MV-4-11 (cell line): ENCODE data around the gene MCRIP1.

Experiments
- DNase-seq: peaks from one replicate; lab custom pipeline; 2025; lab: John Stamatoyannopoulos, UW

MCRIP1 gene

GRCh38 chr17:81833160-81833920 lies at the start of gene MCRIP1:
Gene MCRIP1 (minus strand): TSS chr17:81833291. CDS start chr17:81824506, 8,785 bp downstream.
- DNase-seq = peak; percentile 86

- DNase-seq = no peak
Observed at GRCh38 chr17:81879121-81879520, 46.0 kb upstream of the MCRIP1 start.

- DNase-seq = no peak
Observed at GRCh38 chr17:81878294-81878693, 45.2 kb upstream of the MCRIP1 start.

GRCh38 chr17:81877569-81877968 lies 44.5 kb upstream of the MCRIP1 start:
- DNase-seq = no peak

GRCh38 chr17:81871387-81872230 lies 38.5 kb upstream of the MCRIP1 start:
- DNase-seq = peak; percentile 78

- no peak for DNase-seq
Observed at GRCh38 chr17:81870981-81871386, 37.9 kb upstream of the MCRIP1 start, which contains the start of gene ARHGDIA. Gene ARHGDIA (minus strand): TSS chr17:81871337. CDS start chr17:81869930, 1,407 bp downstream.

GRCh38 chr17:81870131-81870980 lies 37.3 kb upstream of the MCRIP1 start:
- DNase-seq = peak; percentile 15

- peak; percentile 23 for DNase-seq
Observed at GRCh38 chr17:81869221-81870130, 36.4 kb upstream of the MCRIP1 start.

- no peak for DNase-seq
Observed at GRCh38 chr17:81868674-81869220, 35.7 kb upstream of the MCRIP1 start.

- DNase-seq = no peak
Observed at GRCh38 chr17:81867991-81868673, 35.0 kb upstream of the MCRIP1 start.

- DNase-seq = peak; percentile 61
Observed at GRCh38 chr17:81867170-81867990, 34.3 kb upstream of the MCRIP1 start.

- no peak for DNase-seq
Observed at GRCh38 chr17:81866440-81867169, 33.5 kb upstream of the MCRIP1 start.

- no peak for DNase-seq
Observed at GRCh38 chr17:81865733-81866439, 32.8 kb upstream of the MCRIP1 start.

GRCh38 chr17:81865358-81865732 lies 32.3 kb upstream of the MCRIP1 start:
- DNase-seq = no peak

- DNase-seq = no peak
Observed at GRCh38 chr17:81863833-81864768, 31.0 kb upstream of the MCRIP1 start.

GRCh38 chr17:81863123-81863675 lies 30.1 kb upstream of the MCRIP1 start:
- DNase-seq = peak; percentile 38
